IMR-90 (cell line): Measurements from ENCODE around the gene ACSL6.

Source experiments
- FOS ChIP-seq: fragments of 150-350 bp; IDR thresholded peaks from 2 replicates; pipeline ENCODE4 v1.6.1; 2016; ENCODE audit warnings: low read depth, low read length
- MXI1 ChIP-seq: IDR thresholded peaks from 2 replicates; pipeline ENCODE4 v1.6.1; 2012; ENCODE audit warnings: low read depth, mild to moderate bottlenecking, low read length, moderate library complexity, borderline replicate concordance
- TF ChIP-seq, protein P1 (sequence below): conservative IDR thresholded peaks from 2 replicates; pipeline ENCODE4 v1.5.1; 2012; ENCODE audit warnings: mild to moderate bottlenecking, low read depth, low read length, improper control_type of control experiment

DNA sequence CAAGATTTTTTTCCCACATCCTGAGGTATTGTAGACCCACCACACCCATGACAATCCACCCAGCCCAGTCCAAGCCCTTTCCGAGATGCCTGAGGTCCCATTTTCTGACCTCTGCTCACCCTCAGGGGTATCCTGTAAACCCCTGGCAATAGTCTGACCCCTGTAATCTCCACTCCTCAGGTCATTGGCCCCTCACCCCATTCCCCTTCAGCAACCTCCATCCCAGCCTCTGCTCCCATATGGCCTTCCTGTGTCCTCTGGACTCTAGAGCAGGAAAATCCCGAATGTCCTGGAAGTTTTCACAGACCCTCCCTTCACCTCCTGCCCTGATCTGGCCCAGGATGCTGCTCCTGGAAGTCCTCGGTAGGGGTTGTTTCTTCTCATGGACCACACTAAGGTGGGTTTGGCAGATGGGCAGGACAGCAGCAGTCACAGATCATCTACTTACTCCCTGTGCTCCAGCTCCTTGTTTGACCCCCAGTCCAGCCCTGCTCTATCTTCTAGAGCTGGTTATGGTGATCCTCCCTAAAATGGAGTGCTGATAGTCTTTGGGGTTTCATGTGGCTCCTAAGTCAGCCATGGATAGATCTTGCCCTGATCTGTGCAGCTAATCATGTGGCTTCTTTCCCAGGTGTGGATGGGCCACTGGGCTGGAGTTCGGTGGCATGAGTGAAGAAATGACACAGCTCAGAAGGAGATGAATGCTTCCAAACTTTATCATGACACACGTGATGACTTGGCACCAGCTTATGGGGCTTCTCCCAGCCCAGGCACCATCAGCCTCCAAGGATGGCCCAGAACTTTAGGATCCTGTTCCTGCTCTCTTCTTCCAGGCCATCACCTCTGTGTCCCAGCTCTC lies 12.0 kb upstream of the ACSL6 start:
- TF ChIP-seq MXI1 (no peak), FOS (no peak)
- TF ChIP-seq, protein P1, sequence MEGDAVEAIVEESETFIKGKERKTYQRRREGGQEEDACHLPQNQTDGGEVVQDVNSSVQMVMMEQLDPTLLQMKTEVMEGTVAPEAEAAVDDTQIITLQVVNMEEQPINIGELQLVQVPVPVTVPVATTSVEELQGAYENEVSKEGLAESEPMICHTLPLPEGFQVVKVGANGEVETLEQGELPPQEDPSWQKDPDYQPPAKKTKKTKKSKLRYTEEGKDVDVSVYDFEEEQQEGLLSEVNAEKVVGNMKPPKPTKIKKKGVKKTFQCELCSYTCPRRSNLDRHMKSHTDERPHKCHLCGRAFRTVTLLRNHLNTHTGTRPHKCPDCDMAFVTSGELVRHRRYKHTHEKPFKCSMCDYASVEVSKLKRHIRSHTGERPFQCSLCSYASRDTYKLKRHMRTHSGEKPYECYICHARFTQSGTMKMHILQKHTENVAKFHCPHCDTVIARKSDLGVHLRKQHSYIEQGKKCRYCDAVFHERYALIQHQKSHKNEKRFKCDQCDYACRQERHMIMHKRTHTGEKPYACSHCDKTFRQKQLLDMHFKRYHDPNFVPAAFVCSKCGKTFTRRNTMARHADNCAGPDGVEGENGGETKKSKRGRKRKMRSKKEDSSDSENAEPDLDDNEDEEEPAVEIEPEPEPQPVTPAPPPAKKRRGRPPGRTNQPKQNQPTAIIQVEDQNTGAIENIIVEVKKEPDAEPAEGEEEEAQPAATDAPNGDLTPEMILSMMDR = no peak
